Measurements from ENCODE around the gene STK32C.
"Not testable (repeated sequence)": the region's sequence is repeated elsewhere in the genome, so short reads cannot be mapped to it uniquely, and the experiment has no call there.

The STK32C gene

DNA sequence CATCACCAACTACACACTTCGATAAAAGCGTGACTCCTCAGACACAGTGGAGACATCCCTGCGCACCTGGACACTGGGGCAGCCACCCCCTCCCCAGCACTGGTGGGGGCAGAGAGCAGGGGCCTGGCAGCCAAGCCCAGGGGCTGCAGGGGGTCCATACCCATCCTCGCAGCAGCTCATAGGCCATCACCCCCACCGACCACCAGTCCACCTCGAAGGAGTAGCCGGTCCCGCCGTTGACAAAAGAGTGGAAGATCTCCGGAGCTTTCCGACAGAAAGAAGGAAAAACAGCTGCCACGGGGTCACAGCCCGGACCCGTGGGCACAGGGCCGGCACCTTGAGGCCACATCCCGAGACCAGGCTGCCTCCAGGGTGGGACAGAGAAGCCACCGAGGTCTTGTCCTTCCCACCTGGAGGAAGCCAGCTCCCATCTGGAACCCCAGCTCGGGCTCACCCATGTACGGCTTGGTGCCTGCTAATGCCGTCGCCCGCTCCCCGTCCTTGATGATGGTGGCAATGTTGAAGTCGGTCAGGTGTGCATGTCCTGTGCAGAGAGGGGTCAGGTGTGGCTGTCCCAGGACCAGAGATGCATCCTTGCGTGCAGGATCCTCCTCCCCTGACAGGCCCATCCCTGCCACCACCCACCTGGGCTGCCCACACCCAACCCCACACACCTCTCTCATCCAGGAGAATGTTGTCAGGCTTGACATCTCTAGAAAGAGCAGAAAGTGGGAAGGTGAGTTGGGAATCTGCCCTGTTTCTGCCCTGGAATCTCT lies 82.5 kb downstream of the STK32C start:
- DNase-seq (ENCODE audit: low spot score in 2 of 2) (no peak), ATAC-seq (ENCODE audit: low read depth) (no peak)

DNA sequence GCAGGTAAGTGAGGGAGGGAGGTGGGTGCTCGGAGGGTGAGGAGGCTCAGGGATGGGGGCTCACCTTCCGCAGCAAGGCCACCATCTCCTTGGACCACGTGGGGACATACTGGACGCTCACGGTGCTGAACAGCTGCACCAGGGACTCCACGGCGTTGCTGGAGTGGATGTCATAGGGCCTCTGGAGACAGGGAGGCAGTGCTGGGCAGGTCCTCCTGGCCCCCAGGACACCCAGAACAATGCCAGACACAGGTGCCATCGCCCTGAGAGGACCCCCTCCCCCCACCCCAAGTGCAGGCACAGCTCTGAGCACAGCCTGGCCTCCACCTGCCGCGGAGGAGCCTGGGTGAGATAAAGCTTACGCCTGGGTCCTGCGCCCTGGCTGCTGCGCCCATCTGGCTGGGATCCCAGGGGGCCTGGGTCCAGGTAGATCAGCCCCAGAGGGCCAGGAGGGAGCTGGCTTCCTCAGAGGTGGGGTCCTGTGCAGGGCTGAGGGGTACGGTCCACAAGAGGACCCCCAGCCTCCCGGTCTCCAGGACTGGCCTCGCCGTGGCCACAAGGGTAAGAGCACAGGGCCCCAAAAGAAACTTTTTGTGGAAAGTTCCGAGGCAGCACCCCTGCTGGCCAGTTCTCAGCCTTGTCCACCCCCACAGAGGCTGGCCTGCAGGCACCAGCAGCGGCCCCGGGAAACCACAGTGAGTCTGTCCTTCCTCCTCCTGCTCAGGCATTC lies 83.2 kb downstream of the STK32C start:
- no peaks in the 10 kb centered on the region for H3K36me3 Mint-ChIP-seq
- no peaks in the 10 kb centered on the region for H3K9me3 Mint-ChIP-seq
- H3K4me1 Mint-ChIP-seq: peaks cover 4% of the 10 kb centered on the region
- H3K27me3 Mint-ChIP-seq: no peaks in the 10 kb centered on the region
- DNase-seq (ENCODE audit: low spot score in 2 of 2): no peak
- H3K4me3 Mint-ChIP-seq: no peak overlapping the region
- ATAC-seq (ENCODE audit: low read depth): no peak
- no peak overlapping the region for H3K27ac Mint-ChIP-seq

More for the DNA sequence above, 82.5 kb downstream of the STK32C start:
- no peak overlapping the region for H3K4me3 Mint-ChIP-seq
- no peaks in the 10 kb centered on the region for H3K9me3 Mint-ChIP-seq
- no peak overlapping the region for H3K27ac Mint-ChIP-seq
- H3K36me3 Mint-ChIP-seq: no peaks in the 10 kb centered on the region
- H3K4me1 Mint-ChIP-seq: peaks cover 8% of the 10 kb centered on the region
- H3K27me3 Mint-ChIP-seq: no peaks in the 10 kb centered on the region

DNA sequence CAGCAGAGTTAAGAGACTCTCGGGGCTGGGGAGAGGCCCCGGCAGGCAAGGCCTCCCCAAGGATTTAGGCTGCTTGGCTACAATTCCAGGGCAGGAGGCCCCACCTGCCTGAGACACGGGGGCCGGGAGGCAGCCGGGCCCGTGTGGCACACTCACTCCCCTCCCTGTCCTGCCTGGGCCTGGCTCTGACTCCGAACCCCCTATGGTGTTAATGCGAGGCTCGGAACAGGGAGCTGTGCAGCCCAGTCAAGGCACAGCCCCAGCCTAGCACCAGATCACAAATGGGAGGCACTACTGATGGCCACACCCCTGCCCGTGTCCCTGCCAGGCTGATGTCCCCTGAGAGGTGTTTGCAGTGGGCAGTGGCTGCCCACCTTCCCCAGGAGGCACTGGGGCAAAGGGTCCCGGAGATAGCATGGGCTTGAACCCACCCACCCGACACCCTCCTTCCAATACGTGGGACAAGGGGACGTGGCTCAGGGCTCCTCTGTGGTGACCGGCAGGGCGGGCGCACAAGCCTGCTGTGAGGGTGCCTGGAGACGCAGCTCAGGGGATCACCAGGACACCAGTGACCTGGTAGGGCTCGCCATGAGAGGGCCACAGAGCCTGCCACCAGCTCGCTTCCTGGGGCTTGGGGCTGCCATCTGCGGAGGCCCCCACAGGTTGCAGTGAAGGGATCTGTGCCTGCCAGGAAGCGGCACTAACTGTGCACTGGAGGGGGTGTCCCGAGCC lies 84.0 kb downstream of the STK32C start:
- no peak overlapping the region for H3K27ac Mint-ChIP-seq
- H3K27me3 Mint-ChIP-seq: no peaks in the 10 kb centered on the region
- peaks cover under 1% of the 10 kb centered on the region for H3K36me3 Mint-ChIP-seq
- H3K4me1 Mint-ChIP-seq: peaks cover 3% of the 10 kb centered on the region
- no peak overlapping the region for H3K4me3 Mint-ChIP-seq
- ATAC-seq (ENCODE audit: low read depth) (no peak), DNase-seq (ENCODE audit: low spot score in 2 of 2) (no peak)
- H3K9me3 Mint-ChIP-seq: no peaks in the 10 kb centered on the region

DNA sequence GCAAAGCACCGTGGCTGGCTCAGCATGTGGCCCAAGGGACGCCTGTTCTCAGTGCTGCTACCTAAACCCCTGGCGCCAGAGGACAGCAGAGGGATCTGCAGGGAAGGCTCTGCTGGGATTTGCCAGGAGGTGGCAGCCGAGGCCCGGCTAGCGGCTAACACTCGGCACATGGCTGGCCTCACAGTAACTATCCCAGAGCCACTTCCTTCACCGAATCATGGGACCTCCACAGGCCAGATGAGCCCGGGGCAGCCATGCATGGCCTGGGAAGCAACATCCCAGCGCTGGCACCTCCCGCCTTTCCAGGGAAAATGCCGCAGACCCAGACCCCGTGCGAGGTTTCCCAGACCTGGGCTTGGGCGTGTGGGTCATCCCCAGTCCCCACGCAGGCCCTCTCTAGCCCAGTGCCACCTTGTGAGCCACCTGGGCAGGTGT lies 84.6 kb downstream of the STK32C start:
- ATAC-seq (ENCODE audit: low read depth) (peak; percentile 96), DNase-seq (ENCODE audit: low spot score in 2 of 2) (peak; percentile 38 to 48)
- no peak overlapping the region for H3K4me3 Mint-ChIP-seq
- peaks cover 3% of the 10 kb centered on the region for H3K4me1 Mint-ChIP-seq
- no peaks in the 10 kb centered on the region for H3K27me3 Mint-ChIP-seq
- H3K27ac Mint-ChIP-seq: no peak overlapping the region
- no peaks in the 10 kb centered on the region for H3K9me3 Mint-ChIP-seq
- peaks cover 3% of the 10 kb centered on the region for H3K36me3 Mint-ChIP-seq

GRCh38 chr10:132222726-132223125 lies 85.0 kb downstream of the STK32C start:
- Mint-ChIP-seq H3K9me3 (peaks cover under 1% of the 10 kb centered on the region), H3K27ac (no peak overlapping the region), H3K27me3 (no peaks in the 10 kb centered on the region), H3K4me3 (no peak overlapping the region), H3K36me3 (peaks cover 3% of the 10 kb centered on the region), H3K4me1 (peaks cover 3% of the 10 kb centered on the region)
- DNase-seq (ENCODE audit: low spot score in 2 of 2): no peak
- ATAC-seq (ENCODE audit: low read depth): no peak

GRCh38 chr10:132220996-132221395 lies 86.8 kb downstream of the STK32C start:
- not testable (repeated sequence) for H3K4me3 Mint-ChIP-seq; H3K4me1 Mint-ChIP-seq; H3K27ac Mint-ChIP-seq; DNase-seq (ENCODE audit: low spot score in 2 of 2); ATAC-seq (ENCODE audit: low read depth); H3K36me3 Mint-ChIP-seq; H3K27me3 Mint-ChIP-seq; H3K9me3 Mint-ChIP-seq

DNA sequence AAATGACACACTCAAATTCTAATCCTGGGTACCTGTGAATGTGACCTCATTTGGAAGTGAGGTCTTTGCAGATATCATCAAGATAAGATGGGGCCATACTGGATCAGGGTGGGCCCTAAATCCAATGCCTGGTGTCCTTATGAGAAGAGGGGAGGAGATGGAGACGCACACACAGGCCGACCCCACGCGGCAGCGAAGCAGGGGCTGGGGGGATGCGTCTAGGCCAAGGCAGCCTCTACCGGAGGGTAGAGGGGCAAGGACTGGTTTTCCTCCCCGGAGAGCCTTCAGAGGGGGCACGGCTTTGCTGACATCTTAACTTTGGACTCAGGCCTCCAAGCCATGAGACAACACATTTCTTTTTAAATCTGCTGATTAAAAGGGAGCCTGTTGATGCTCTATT lies 87.7 kb downstream of the STK32C start:
- no peak for ATAC-seq (ENCODE audit: low read depth)
- Mint-ChIP-seq H3K27me3 (no peaks in the 10 kb centered on the region), H3K36me3 (peaks cover 6% of the 10 kb centered on the region), H3K27ac (no peak overlapping the region), H3K4me1 (no peaks in the 10 kb centered on the region), H3K4me3 (no peak overlapping the region), H3K9me3 (peaks cover 7% of the 10 kb centered on the region)
- DNase-seq (ENCODE audit: low spot score in 2 of 2): no peak

- Mint-ChIP-seq H3K27me3 (no peaks in the 10 kb centered on the region), H3K4me1 (no peaks in the 10 kb centered on the region), H3K36me3 (peaks cover 7% of the 10 kb centered on the region), H3K9me3 (peaks cover 7% of the 10 kb centered on the region), H3K27ac (no peak overlapping the region), H3K4me3 (no peak overlapping the region)
- ATAC-seq (ENCODE audit: low read depth) (no peak), DNase-seq (ENCODE audit: low spot score in 2 of 2) (no peak)
These were observed 88.3 kb downstream of the STK32C start for GRCh38 chr10:132219486-132219885.

GRCh38 chr10:132216441-132216840 lies 91.3 kb downstream of the STK32C start:
- Mint-ChIP-seq H3K36me3 (peaks cover 19% of the 10 kb centered on the region), H3K9me3 (peaks cover 13% of the 10 kb centered on the region)
- ATAC-seq (ENCODE audit: low read depth); DNase-seq (ENCODE audit: low spot score in 2 of 2); H3K27me3 Mint-ChIP-seq; H3K27ac Mint-ChIP-seq; H3K4me1 Mint-ChIP-seq; H3K4me3 Mint-ChIP-seq: not testable (repeated sequence)

DNA sequence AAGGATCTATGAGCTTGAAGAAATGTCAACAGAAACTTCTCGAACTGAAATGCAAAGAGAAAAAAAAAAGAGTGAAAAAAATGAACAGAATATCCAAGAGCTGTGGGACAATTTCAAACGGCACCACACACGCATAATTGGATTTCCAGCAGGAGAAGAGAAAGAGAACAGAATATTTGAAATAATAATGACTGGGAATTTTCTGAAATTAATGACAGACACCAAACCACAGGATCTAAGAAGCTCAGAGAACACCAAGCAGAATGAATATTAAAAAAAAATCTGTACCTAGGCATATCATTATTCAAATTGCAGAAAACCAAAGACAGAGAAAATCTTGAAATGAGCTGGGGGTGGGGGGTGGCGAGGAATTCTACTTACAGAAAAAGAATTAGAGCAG lies 93.8 kb downstream of the STK32C start:
- Mint-ChIP-seq H3K27me3 (no peaks in the 10 kb centered on the region), H3K27ac (no peak overlapping the region), H3K4me3 (no peak overlapping the region), H3K9me3 (peaks cover 13% of the 10 kb centered on the region), H3K36me3 (peaks cover 19% of the 10 kb centered on the region), H3K4me1 (no peaks in the 10 kb centered on the region)
- DNase-seq (ENCODE audit: low spot score in 2 of 2) (no peak), ATAC-seq (ENCODE audit: low read depth) (no peak)

DNA sequence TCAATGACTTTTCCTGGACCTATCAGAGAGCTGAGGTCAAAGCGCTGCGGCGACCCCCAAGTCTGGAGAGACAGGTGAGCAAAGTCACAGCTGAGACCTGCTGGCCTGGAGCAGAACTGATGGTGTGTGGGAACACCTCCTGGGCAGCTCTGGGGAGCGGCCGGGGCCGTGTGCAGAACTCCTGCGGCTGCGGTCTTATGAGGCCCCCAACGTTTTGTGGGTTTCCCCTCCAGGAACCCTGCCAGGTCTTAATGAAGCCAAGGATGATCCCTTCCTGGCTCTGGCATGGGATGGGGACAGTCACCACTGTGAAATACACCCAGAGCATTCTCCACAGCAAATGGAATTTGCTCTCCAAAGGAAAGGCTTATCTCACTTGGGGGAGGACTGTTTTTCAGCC lies 94.9 kb downstream of the STK32C start:
- H3K27me3 Mint-ChIP-seq: no peaks in the 10 kb centered on the region
- DNase-seq (ENCODE audit: low spot score in 2 of 2) (no peak), ATAC-seq (ENCODE audit: low read depth) (no peak)
- peaks cover 3% of the 10 kb centered on the region for H3K4me1 Mint-ChIP-seq
- H3K9me3 Mint-ChIP-seq: peaks cover 13% of the 10 kb centered on the region
- no peak overlapping the region for H3K4me3 Mint-ChIP-seq
- peaks cover 16% of the 10 kb centered on the region for H3K36me3 Mint-ChIP-seq
- no peak overlapping the region for H3K27ac Mint-ChIP-seq

GRCh38 chr10:132211246-132211645 lies 96.5 kb downstream of the STK32C start:
- ATAC-seq (ENCODE audit: low read depth): no peak
- H3K27ac Mint-ChIP-seq: no peak overlapping the region
- no peaks in the 10 kb centered on the region for H3K27me3 Mint-ChIP-seq
- no peak for DNase-seq (ENCODE audit: low spot score in 2 of 2)
- no peak overlapping the region for H3K4me3 Mint-ChIP-seq
- peaks cover 10% of the 10 kb centered on the region for H3K9me3 Mint-ChIP-seq
- peaks cover 3% of the 10 kb centered on the region for H3K4me1 Mint-ChIP-seq
- peaks cover 16% of the 10 kb centered on the region for H3K36me3 Mint-ChIP-seq

GRCh38 chr10:132210766-132211165 lies 97.0 kb downstream of the STK32C start:
- no peak overlapping the region for H3K27ac Mint-ChIP-seq
- peaks cover 16% of the 10 kb centered on the region for H3K36me3 Mint-ChIP-seq
- peaks cover 3% of the 10 kb centered on the region for H3K4me1 Mint-ChIP-seq
- H3K9me3 Mint-ChIP-seq: peaks cover 10% of the 10 kb centered on the region
- no peak overlapping the region for H3K4me3 Mint-ChIP-seq
- ATAC-seq (ENCODE audit: low read depth) (no peak), DNase-seq (ENCODE audit: low spot score in 2 of 2) (no peak)
- H3K27me3 Mint-ChIP-seq: no peaks in the 10 kb centered on the region

DNA sequence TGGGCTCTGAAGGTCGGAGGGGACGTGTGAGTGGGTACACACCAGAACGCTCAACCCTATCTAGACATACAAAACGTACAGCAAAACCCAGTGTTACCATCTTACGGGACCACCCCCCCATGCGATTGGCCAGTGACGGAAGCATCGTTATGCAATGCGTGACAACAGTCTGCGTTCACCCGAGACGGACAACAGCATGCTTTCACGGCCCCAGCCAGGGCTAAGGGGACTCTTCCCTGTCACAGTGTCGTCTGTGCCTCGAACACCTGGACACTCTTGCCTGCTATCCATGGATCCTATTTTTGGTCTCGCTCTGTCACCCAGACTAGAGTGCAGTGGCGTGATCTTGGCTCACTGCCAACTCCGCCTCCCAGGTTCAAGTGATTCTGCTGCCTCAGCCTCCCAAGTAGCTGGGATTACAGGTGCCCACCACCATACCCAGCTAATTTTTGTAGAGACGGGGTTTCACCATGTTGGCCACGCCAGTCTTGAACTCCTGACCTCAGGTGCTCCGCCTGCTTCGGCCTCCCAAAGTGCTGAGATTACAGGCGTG lies 97.7 kb downstream of the STK32C start:
- Mint-ChIP-seq H3K9me3 (peaks cover 6% of the 10 kb centered on the region), H3K27ac (no peak overlapping the region), H3K36me3 (peaks cover 13% of the 10 kb centered on the region), H3K4me3 (no peak overlapping the region), H3K27me3 (no peaks in the 10 kb centered on the region), H3K4me1 (peaks cover 3% of the 10 kb centered on the region)
- ATAC-seq (ENCODE audit: low read depth): no peak
- no peak for DNase-seq (ENCODE audit: low spot score in 2 of 2)

Measured in memory B cell (primary cell).